IMR-90 (cell line): ENCODE data around the gene VPS8. TPM values are rescaled to one million over a fixed set of nuclear protein-coding genes. Genes with fewer than 3 reads are reported as not detected.

Source experiments
- ATAC-seq: fragments of 200-7000 bp; cut with Tn5 transposase; 2 replicates; pipeline ENCODE4 v1.9.1; 2020; ENCODE audit warnings: low read depth, mild to moderate bottlenecking, moderate library complexity
- BruUV-seq: library from RNA; stranded (reverse); fragments of 400-500 nt; replicated peaks from 2 replicates; lab custom pipeline; 2021; lab: Mats Ljungman, UMichigan
- CTCF ChIA-PET: fragments of 300-600 bp; formaldehyde crosslinking; extraction: SDS; loops from one replicate; lab custom pipeline; 2021; ENCODE audit warnings: antibody characterized with exemption; lab: Yijun Ruan, JAX
- POLR2A ChIA-PET: fragments of 300-600 bp; sonication (Branson Sonifier 250); formaldehyde crosslinking; loops from one replicate; lab custom pipeline; 2022; ENCODE audit warnings: antibody characterized with exemption; ENCODE audit not compliant: unreplicated experiment; lab: Charles Lee
- DNase-seq: peaks from one replicate; pipeline ENCODE4 v3.0.0; 2013
- H2AFZ ChIP-seq: replicated peaks from 2 replicates; pipeline ENCODE3; 2013; ENCODE audit warnings: low read length, mild to moderate bottlenecking; ENCODE audit not compliant: poor library complexity
- H2AK5ac ChIP-seq: 2 replicates; pipeline ENCODE4 v1.6.1; 2013; ENCODE audit warnings: low read depth, low read length, inconsistent platforms
- H2AK9ac ChIP-seq: replicated peaks from 2 replicates; pipeline ENCODE3; 2013; ENCODE audit warnings: mild to moderate bottlenecking, low read depth, low read length, moderate library complexity; ENCODE audit not compliant: poor library complexity
- H2BK120ac ChIP-seq: 2 replicates; pipeline ENCODE4 v1.6.1; 2013; ENCODE audit warnings: low read depth, low read length, inconsistent platforms
- H2BK15ac ChIP-seq: 3 replicates; pipeline ENCODE4 v1.6.1; 2013; ENCODE audit warnings: low read depth, low read length, inconsistent platforms
- H2BK20ac ChIP-seq: 2 replicates; pipeline ENCODE4 v1.6.1; 2013; ENCODE audit warnings: low read depth, mild to moderate bottlenecking, inconsistent platforms, low read length, moderate library complexity
- H2BK5ac ChIP-seq: 2 replicates; pipeline ENCODE4 v1.6.1; 2013; ENCODE audit warnings: mild to moderate bottlenecking, low read depth, low read length, inconsistent platforms; ENCODE audit not compliant: poor library complexity, severe bottlenecking
- H3K14ac ChIP-seq: replicated peaks from 2 replicates; pipeline ENCODE4 v1.6.1; 2013; ENCODE audit warnings: low read depth, low read length, inconsistent platforms
- H3K18ac ChIP-seq: 2 replicates; pipeline ENCODE4 v1.6.1; 2013; ENCODE audit warnings: low read depth, low read length, control low read depth
- H3K23ac ChIP-seq: 2 replicates; pipeline ENCODE4 v1.6.1; 2013; ENCODE audit warnings: low read depth, low read length, inconsistent platforms
- H3K27ac ChIP-seq: 2 replicates; pipeline ENCODE4 v1.5.1; 2013; ENCODE audit warnings: mild to moderate bottlenecking, control low read depth, low read length; ENCODE audit not compliant: insufficient read depth
- H3K27me3 ChIP-seq: 2 replicates; pipeline ENCODE4 v1.6.1; 2013; ENCODE audit warnings: low read length; ENCODE audit not compliant: control insufficient read depth, insufficient read depth
- H3K36me3 ChIP-seq: 2 replicates; pipeline ENCODE4 v1.6.1; 2013; ENCODE audit warnings: low read length, mixed read lengths; ENCODE audit not compliant: control insufficient read depth, insufficient read depth
- H3K4ac ChIP-seq: 2 replicates; pipeline ENCODE4 v1.6.1; 2013; ENCODE audit warnings: low read depth, low read length, inconsistent platforms
- H3K4me1 ChIP-seq: 2 replicates; pipeline ENCODE4 v1.6.1; 2013; ENCODE audit warnings: low read length, mixed read lengths; ENCODE audit not compliant: control insufficient read depth, insufficient read depth
- H3K4me2 ChIP-seq: 2 replicates; pipeline ENCODE4 v1.6.1; 2013; ENCODE audit warnings: low read depth, mild to moderate bottlenecking, control low read depth, low read length, moderate library complexity
- H3K4me3 ChIP-seq: 2 replicates; pipeline ENCODE4 v1.5.1; 2013; ENCODE audit warnings: low read depth, mild to moderate bottlenecking, control low read depth, low read length, moderate library complexity; ENCODE audit not compliant: insufficient read depth
- H3K56ac ChIP-seq: 2 replicates; pipeline ENCODE4 v1.6.1; 2013; ENCODE audit warnings: low read length, inconsistent platforms; ENCODE audit not compliant: insufficient read depth; ENCODE audit errors: extremely low read depth
- H3K79me1 ChIP-seq, 2 experiments: 2 replicates each; pipeline ENCODE4 v1.6.1; 2013; ENCODE audit warnings: low read length in 2 of 2, inconsistent platforms in 1 of 2, low read depth in 1 of 2
- H3K9ac ChIP-seq: 2 replicates; pipeline ENCODE4 v1.6.1; 2013; ENCODE audit warnings: low read depth, low read length, control low read depth
- H3K9me1 ChIP-seq: 2 replicates; pipeline ENCODE4 v1.6.1; 2013; ENCODE audit warnings: low read length, inconsistent platforms; ENCODE audit not compliant: insufficient read depth
- H3K9me3 ChIP-seq: 2 replicates; pipeline ENCODE4 v1.6.1; 2013; ENCODE audit warnings: low read length; ENCODE audit not compliant: control insufficient read depth, insufficient read depth
- H4K20me1 ChIP-seq: 2 replicates; pipeline ENCODE4 v1.6.1; 2013; ENCODE audit warnings: low read length, inconsistent platforms; ENCODE audit not compliant: insufficient read depth
- H4K5ac ChIP-seq: 2 replicates; pipeline ENCODE4 v1.6.1; 2013; ENCODE audit warnings: mild to moderate bottlenecking, low read depth, low read length, control low read depth
- H4K8ac ChIP-seq, 2 experiments: 2 replicates each; pipeline ENCODE4 v1.6.1; 2013; ENCODE audit warnings: low read depth in 2 of 2, low read length in 2 of 2, control low read depth in 1 of 2, inconsistent platforms in 1 of 2
- H4K91ac ChIP-seq: 2 replicates; pipeline ENCODE4 v1.6.1; 2013; ENCODE audit warnings: low read depth, low read length, inconsistent platforms; ENCODE audit not compliant: insufficient read depth
- CEBPB ChIP-seq: IDR thresholded peaks from 2 replicates; pipeline ENCODE4 v1.6.1; 2012; ENCODE audit warnings: low read depth, low read length, improper control_type of control experiment
- MAFK ChIP-seq: IDR thresholded peaks from 2 replicates; pipeline ENCODE4 v1.6.1; 2012; ENCODE audit warnings: low read depth, low read length, improper control_type of control experiment
- MAZ ChIP-seq: IDR thresholded peaks from 2 replicates; pipeline ENCODE4 v1.6.1; 2012; ENCODE audit warnings: low read depth, mild to moderate bottlenecking, low read length, improper control_type of control experiment, moderate library complexity, borderline replicate concordance
- RFX5 ChIP-seq: IDR thresholded peaks from 2 replicates; pipeline ENCODE4 v1.8.0; 2012; ENCODE audit warnings: low read depth, mild to moderate bottlenecking, low read length, moderate library complexity
- SMC3 ChIP-seq: fragments of 150-350 bp; IDR thresholded peaks from 2 replicates; pipeline ENCODE4 v1.6.1; 2016; ENCODE audit warnings: low read depth, mild to moderate bottlenecking, antibody characterized with exemption, low read length, moderate library complexity
- USF2 ChIP-seq: fragments of 150-350 bp; IDR thresholded peaks from 2 replicates; pipeline ENCODE4 v1.6.1; 2017; ENCODE audit warnings: mild to moderate bottlenecking, antibody characterized with exemption, low read length, low read depth
- WGBS, 2 experiments: methylation state at CpG; one replicate each; pipeline versions ENCODE4 v1.1.5 to v1.1.7; 2013; ENCODE audit warnings: missing lambda C conversion rate in 2 of 2; ENCODE audit not compliant: insufficient read length in 1 of 2; ENCODE audit errors: extremely low coverage in 2 of 2; 5-methylcytosine and 5-hydroxymethylcytosine counted together
- dilution Hi-C: fragments of 300-500 bp; cut with HindIII; formaldehyde crosslinking; loops from one replicate; pipeline ENCODE4 v1.14.3; 2018; ENCODE audit warnings: low sequenced_read_pairs; ENCODE audit not compliant: unreplicated experiment
- in situ Hi-C: fragments of 300-500 bp; cut with MboI; formaldehyde crosslinking; loops from 3 replicates; pipeline ENCODE4 v1.14.3; 2019; ENCODE audit warnings: low sequenced_read_pairs, inconsistent platforms, mixed read lengths
- intact Hi-C: fragments of 100-400 bp; cut with micrococcal nuclease; formaldehyde crosslinking; loops from 2 replicates; pipeline ENCODE4 v1.10.0; 2022
- polyA plus RNA-seq, 3 experiments: library from polyadenylated mRNA; depleted of rRNA; stranded (reverse); fragments of >200 nt; gene quantifications; 2 replicates each; pipeline ENCODE4 v1.2.3, GENCODE V29; 2012; ENCODE audit warnings: low replicate concordance in 1 of 3
- total RNA-seq: library from RNA; depleted of rRNA; stranded (reverse); fragments of >200 nt; gene quantifications from 2 replicates; pipeline ENCODE4 v1.2.3, GENCODE V29; 2012

VPS8 gene
- total and polyA plus RNA-seq, 2 of the 4 experiments (the other 2 are of a cell fraction) = 14.0 to 56.1 TPM

DNA sequence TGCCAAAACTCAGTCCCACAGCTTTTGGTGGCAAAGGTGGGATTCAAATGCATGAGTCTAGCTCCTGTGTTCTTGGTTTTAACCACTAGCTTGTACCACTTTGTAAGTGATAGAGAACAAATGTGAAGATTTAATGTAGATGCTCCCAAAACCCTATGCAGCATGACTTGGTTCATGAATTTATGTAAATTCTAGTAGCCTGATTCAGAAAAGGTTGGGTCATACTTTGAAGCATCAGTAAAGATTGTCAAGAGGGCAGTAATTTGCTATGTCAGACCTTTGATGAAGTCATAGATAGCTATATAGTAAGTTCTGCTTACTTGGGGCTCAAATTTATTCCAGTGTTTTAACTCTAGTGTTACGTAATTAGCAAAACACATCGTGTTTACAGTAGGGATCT is 75.6 kb downstream of the VPS8 start:
- no peak overlapping the region for H3K9ac ChIP-seq
- no peak overlapping the region for H3K4me3 ChIP-seq
- H3K23ac ChIP-seq = no peak overlapping the region
- H4K5ac ChIP-seq = no peak overlapping the region
- no peaks in the 10 kb centered on the region for H3K4me1 ChIP-seq
- no peak overlapping the region for H2BK15ac ChIP-seq
- CTCF ChIA-PET = interaction anchor here (1.1 kb wide), 1 partner anchor 54 kb away, joined by 3 read pairs; no protein-coding TSS in a partner anchor
- no peak overlapping the region for H3K14ac ChIP-seq
- intact Hi-C loops = no loop called here
- H3K27me3 ChIP-seq = no peaks in the 10 kb centered on the region
- H3K18ac ChIP-seq = no peak overlapping the region
- H3K56ac ChIP-seq = no peak overlapping the region; the same call in 1 of the 2 replicates
- H4K8ac ChIP-seq = no peak overlapping the region
- no peak overlapping the region for H3K27ac ChIP-seq
- BruUV-seq = no TSS peak
- no peaks in the 10 kb centered on the region for H4K20me1 ChIP-seq
- H2BK5ac ChIP-seq = no peak overlapping the region
- no peak overlapping the region for H2AK9ac ChIP-seq
- TF ChIP-seq MAZ = no peak
- TF ChIP-seq CEBPB = 0 out of 2 replicates have a peak, but pooled peaks have one; percentile 15
- TF ChIP-seq SMC3 = no peak
- no peak for TF ChIP-seq RFX5
- no peak for TF ChIP-seq USF2
- TF ChIP-seq MAFK = no peak
- in situ Hi-C loops = loop anchor here (25.0 kb wide), 1 partner anchor 300 kb away; no protein-coding TSS in a partner anchor
- H2BK20ac ChIP-seq = no peak overlapping the region
- no peak overlapping the region for H2AFZ ChIP-seq
- DNase-seq (no peak), ATAC-seq (no peak)
- POLR2A ChIA-PET = no interaction called here
- H3K9me3 ChIP-seq = no peaks in the 10 kb centered on the region
- H3K9me1 ChIP-seq = no peaks in the 10 kb centered on the region
- no peak overlapping the region for H2AK5ac ChIP-seq
- H3K4me2 ChIP-seq = no peak overlapping the region
- WGBS, 2 experiments = no CpG with 5 or more reads among the region's 2 CpGs
- no peak overlapping the region for H4K91ac ChIP-seq
- dilution Hi-C loops = no loop called here
- no peaks in the 10 kb centered on the region for H3K79me1 ChIP-seq
- no peaks in the 10 kb centered on the region; the same call in 1 of the 2 replicates for H3K36me3 ChIP-seq
- H2BK120ac ChIP-seq = no peak overlapping the region
- H3K4ac ChIP-seq = no peak overlapping the region
